T-helper 1 cell (primary cell): Measurements from ENCODE around the gene NUCB1.
"Not testable (repeated sequence)": the region's sequence is repeated elsewhere in the genome, so short reads cannot be mapped to it uniquely, and the experiment has no call there.

Source experiments
- DNase-seq, 5 donors: peaks; one replicate each; pipeline ENCODE4 v3.0.0-alpha.2; 2012 to 2020

NUCB1 gene

GRCh38 chr19:48874303-48875135 lies 25.6 kb upstream of the NUCB1 start:
- peak in 2 of 5 donors; percentile 33 to 49 for DNase-seq

- DNase-seq = peak in 3 of 5 donors; percentile 33 to 43 (median 42)
Observed at GRCh38 chr19:48876043-48876981, 23.8 kb upstream of the NUCB1 start.

- no peak for DNase-seq
Observed at GRCh38 chr19:48877855-48878195, 22.3 kb upstream of the NUCB1 start.

- DNase-seq = peak in 1 of 5 donors; percentile 74
Observed at GRCh38 chr19:48878196-48879024, 21.7 kb upstream of the NUCB1 start.

GRCh38 chr19:48879025-48879637 lies 21.0 kb upstream of the NUCB1 start:
- DNase-seq = no peak

GRCh38 chr19:48879696-48880095 lies 20.4 kb upstream of the NUCB1 start:
- DNase-seq = not testable (repeated sequence)

GRCh38 chr19:48881741-48882657 lies 18.1 kb upstream of the NUCB1 start:
- DNase-seq = peak in 1 of 5 donors; percentile 29

- no peak for DNase-seq
Observed at GRCh38 chr19:48883726-48884125, 16.4 kb upstream of the NUCB1 start.

- no peak for DNase-seq
Observed at GRCh38 chr19:48887861-48888612, 12.1 kb upstream of the NUCB1 start.

GRCh38 chr19:48889496-48889895 lies 10.6 kb upstream of the NUCB1 start:
- DNase-seq = not testable (repeated sequence)

- no peak for DNase-seq
Observed at GRCh38 chr19:48890551-48890950, 9.6 kb upstream of the NUCB1 start.

GRCh38 chr19:48895226-48895625 lies 4.9 kb upstream of the NUCB1 start:
- DNase-seq = no peak

- DNase-seq = peak in 2 of 5 donors; percentile 41 to 45
Observed at GRCh38 chr19:48896191-48896720, 3.9 kb upstream of the NUCB1 start.

- no peak for DNase-seq
Observed at GRCh38 chr19:48897181-48897580, 2.9 kb upstream of the NUCB1 start.

- not testable (repeated sequence) for DNase-seq
Observed at GRCh38 chr19:48899386-48899749, 744 bp upstream of the NUCB1 start.

- peak in 1 of 5 donors; percentile 56 for DNase-seq
Observed at GRCh38 chr19:48900477-48901406, 630 bp downstream of the NUCB1 start.

GRCh38 chr19:48902291-48902690 lies 2.2 kb downstream of the NUCB1 start:
- not testable (repeated sequence) for DNase-seq

GRCh38 chr19:48903788-48904187 lies 3.7 kb downstream of the NUCB1 start:
- DNase-seq = not testable (repeated sequence)

GRCh38 chr19:48905664-48906063 lies 5.6 kb downstream of the NUCB1 start:
- DNase-seq = no peak
